Gastroesophageal sphincter (tissue), 4 donors: ENCODE results near the gene GUCA1A. TPM values are rescaled to one million over a fixed set of nuclear protein-coding genes. Genes with fewer than 3 reads are reported as not detected.
"Not testable (repeated sequence)": the region's sequence is repeated elsewhere in the genome, so short reads cannot be mapped to it uniquely, and the experiment has no call there.

Experiments used
- ATAC-seq: fragments of 150-250 bp; one replicate; pipeline ENCODE4 v1.9.1; 2016; ENCODE audit warnings: mild to moderate bottlenecking, moderate library complexity
- H3K27ac ChIP-seq, 4 donors: fragments of 200-600 bp; sonication (generic) in 3 of 4; 1 replicate in 3 of 4; 2 replicates in 1 of 4; pipeline ENCODE4 v1.5.1; 2016 to 2019
- H3K27me3 ChIP-seq: fragments of 200-600 bp; sonication (generic); one replicate; pipeline ENCODE4 v1.5.1; 2019
- H3K36me3 ChIP-seq, 2 donors: fragments of 200-600 bp; sonication (generic); one replicate each; pipeline ENCODE4 v1.5.1; 2019; ENCODE audit warnings: control low read depth in 1 of 2
- H3K4me1 ChIP-seq, 3 donors: fragments of 200-600 bp; sonication (generic); 1 replicate in 2 of 3; 2 replicates in 1 of 3; pipeline ENCODE4 v1.5.1; 2016 to 2019; ENCODE audit warnings: control low read depth in 2 of 3
- H3K4me3 ChIP-seq, 2 donors: fragments of 200-600 bp; sonication (generic); one replicate each; pipeline ENCODE4 v1.5.1; 2019; ENCODE audit warnings: mild to moderate bottlenecking in 1 of 2, moderate library complexity in 1 of 2
- H3K9me3 ChIP-seq, 3 donors: fragments of 200-600 bp; sonication (generic); one replicate each; pipeline ENCODE4 v1.5.1; 2017 to 2019; ENCODE audit warnings: control low read depth in 2 of 3
- CTCF ChIP-seq, 4 experiments: fragments of 200-600 bp in 2 of 4; fragments of 450-650 bp in 2 of 4; sonication (generic) in 1 of 4; IDR thresholded peaks; one replicate each; pipeline ENCODE4 v1.5.1; 2017 to 2019; ENCODE audit warnings: antibody characterized with exemption in 4 of 4, mild to moderate bottlenecking in 2 of 4, moderate library complexity in 2 of 4
- EP300 ChIP-seq: sonication (generic); formaldehyde crosslinking; IDR thresholded peaks from one replicate; pipeline ENCODE4 v1.6.1; 2017; ENCODE audit warnings: antibody characterized with exemption, mild to moderate bottlenecking
- POLR2A ChIP-seq, 2 donors: fragments of 450-650 bp; IDR thresholded peaks; one replicate each; pipeline ENCODE4 v1.6.1; 2017; ENCODE audit warnings: antibody characterized with exemption in 2 of 2, mild to moderate bottlenecking in 2 of 2, moderate library complexity in 1 of 2
- POLR2AphosphoS5 ChIP-seq: sonication (generic); formaldehyde crosslinking; IDR thresholded peaks from one replicate; pipeline ENCODE4 v1.6.1; 2017; ENCODE audit warnings: antibody characterized with exemption
- WGBS, 2 donors: methylation state at CpG; one replicate each; pipeline ENCODE4 v1.1.5; 2018; ENCODE audit warnings: low coverage in 1 of 2; 5-methylcytosine and 5-hydroxymethylcytosine counted together
- total RNA-seq, 4 donors: library from RNA; depleted of rRNA; stranded (reverse); fragments of >200 nt; gene quantifications; one replicate each; pipeline ENCODE4 v1.1.0, GENCODE V29; 2016

The GUCA1A gene
- total RNA-seq, 4 donors from 2014 or later: 0.46 TPM; not detected in 3

GRCh38 chr6:42190554-42191183, 17.5 kb downstream of the GUCA1A start:
- Histone ChIP-seq H3K27me3 (no peaks in the 10 kb centered on the region), H3K4me1 (no peaks in the 10 kb centered on the region), H3K9me3 (no peaks in the 10 kb centered on the region), H3K4me3 (no peak overlapping the region), H3K36me3 (peaks cover 0 to 4% of the 10 kb centered on the region in 2 donors), H3K27ac (no peak overlapping the region)
- no peak for TF ChIP-seq EP300
- TF ChIP-seq POLR2A (IDR thresholded peaks at IDR 0.05): no peak
- TF ChIP-seq CTCF (IDR thresholded peaks at IDR 0.05): no peak
- no peak for TF ChIP-seq POLR2AphosphoS5
- no peak for ATAC-seq
- WGBS, 2 donors: 40 to 61% methylated on average over 1 to 5 of the region's 5 CpGs

GRCh38 chr6:42192385-42192784, 19.2 kb downstream of the GUCA1A start:
- not testable (repeated sequence) for ATAC-seq, H3K27ac ChIP-seq, H3K27me3 ChIP-seq, H3K4me1 ChIP-seq, H3K9me3 ChIP-seq, H3K36me3 ChIP-seq, H3K4me3 ChIP-seq
- WGBS, 2 donors: 96 to 100% methylated on average over 1 to 5 of the region's 5 CpGs

- ATAC-seq: no peak
- Histone ChIP-seq H3K4me1 (no peaks in the 10 kb centered on the region), H3K27me3 (no peaks in the 10 kb centered on the region), H3K36me3 (peaks cover 0 to 4% of the 10 kb centered on the region in 2 donors), H3K27ac (no peak overlapping the region), H3K4me3 (no peak overlapping the region), H3K9me3 (no peaks in the 10 kb centered on the region)
- TF ChIP-seq POLR2AphosphoS5 (no peak), CTCF (IDR thresholded peaks at IDR 0.05) (no peak), EP300 (no peak), POLR2A (IDR thresholded peaks at IDR 0.05) (no peak)
- WGBS, 2 donors: 39 to 57% methylated on average over 3 to 5 of the region's 8 CpGs
Measured at GRCh38 chr6:42193491-42193894, 20.3 kb downstream of the GUCA1A start.

- no peak for ATAC-seq
- TF ChIP-seq POLR2A (IDR thresholded peaks at IDR 0.05): no peak
- Histone ChIP-seq H3K4me3 (no peak overlapping the region), H3K4me1 (no peaks in the 10 kb centered on the region), H3K27ac (no peak overlapping the region), H3K9me3 (no peaks in the 10 kb centered on the region), H3K27me3 (no peaks in the 10 kb centered on the region), H3K36me3 (peaks cover 0 to 4% of the 10 kb centered on the region in 2 donors)
- 88 to 93% methylated on average over 2 to 5 of the region's 5 CpGs for WGBS, 2 donors
Measured at GRCh38 chr6:42194056-42194455, 20.9 kb downstream of the GUCA1A start.

- no peaks in the 10 kb centered on the region for H3K36me3 ChIP-seq
- H3K4me3 ChIP-seq: no peak overlapping the region
Measured at GRCh38 chr6:42195415-42195814, 22.3 kb downstream of the GUCA1A start.

More at GRCh38 chr6:42195415-42195814, 22.3 kb downstream of the GUCA1A start:
- peaks cover 0 to 9% (median 3%) of the 10 kb centered on the region in 3 donors for H3K4me1 ChIP-seq
- no peaks in the 10 kb centered on the region for H3K9me3 ChIP-seq
- 75 to 80% methylated on average over 1 to 4 of the region's 4 CpGs for WGBS, 2 donors
- TF ChIP-seq POLR2A (IDR thresholded peaks at IDR 0.05) (no peak), EP300 (no peak), POLR2AphosphoS5 (no peak), CTCF (IDR thresholded peaks at IDR 0.05) (no peak)
- no peaks in the 10 kb centered on the region for H3K27me3 ChIP-seq
- H3K27ac ChIP-seq: no peak overlapping the region
- no peak for ATAC-seq
